KBM-7 (cell line): ENCODE data around the gene ZFX.

ENCODE experiments used
- DNase-seq: peaks from one replicate; pipeline ENCODE4 v3.0.0-alpha.2; 2015
- in situ Hi-C: fragments of 300-500 bp; cut with MboI; formaldehyde crosslinking; loops from 2 replicates; pipeline ENCODE4 v1.14.3; 2020; ENCODE audit warnings: low sequenced_read_pairs, low pct_unique_long_range_greater_than_20kb, mixed read lengths

The ZFX gene

GRCh38 chrX:24262309-24262708, 112.8 kb downstream of the ZFX start:
- in situ Hi-C loops, result no loop called here

GRCh38 chrX:24264383-24264782, 114.9 kb downstream of the ZFX start:
- DNase-seq, result no peak
- in situ Hi-C loops, result no loop called here

More at GRCh38 chrX:24262309-24262708, 112.8 kb downstream of the ZFX start:
- DNase-seq, result no peak
